HEK293 (cell line): ENCODE results near the gene SLC46A1.

Experiments
- KLF8 ChIP-seq: fragments of 450-650 bp; formaldehyde crosslinking; IDR thresholded peaks from 2 replicates; pipeline ENCODE4 v1.5.1; 2016; ENCODE audit warnings: missing biosample characterization, missing genetic modification characterization
- REPIN1 ChIP-seq: fragments of 450-650 bp; formaldehyde crosslinking; IDR thresholded peaks from 2 replicates; pipeline ENCODE4 v1.5.1; 2017; ENCODE audit warnings: missing biosample characterization, missing genetic modification characterization, low read depth
- SETDB1 ChIP-seq: IDR thresholded peaks from one replicate; pipeline ENCODE4 v1.6.1; 2017; ENCODE audit warnings: mild to moderate bottlenecking, low read length, moderate library complexity, mixed read lengths; ENCODE audit not compliant: insufficient read length
- YY1 ChIP-seq: fragments of 450-650 bp; formaldehyde crosslinking; IDR thresholded peaks from 2 replicates; pipeline ENCODE4 v1.5.1; 2018; ENCODE audit warnings: missing biosample characterization, missing genetic modification characterization
- ZNF121 ChIP-seq: fragments of 450-650 bp; formaldehyde crosslinking; IDR thresholded peaks from 2 replicates; pipeline ENCODE4 v1.5.1; 2016; ENCODE audit warnings: missing biosample characterization, missing genetic modification characterization
- ZNF530 ChIP-seq: fragments of 450-650 bp; formaldehyde crosslinking; IDR thresholded peaks from 2 replicates; pipeline ENCODE4 v1.5.1; 2016; ENCODE audit warnings: low read depth, missing biosample characterization, missing genetic modification characterization
- ZNF549 ChIP-seq: fragments of 450-650 bp; IDR thresholded peaks from 2 replicates; pipeline ENCODE4 v1.5.1; 2018; ENCODE audit warnings: missing biosample characterization, missing genetic modification characterization, mild to moderate bottlenecking, inconsistent platforms, moderate library complexity
- ZNF610 ChIP-seq: fragments of 450-650 bp; formaldehyde crosslinking; IDR thresholded peaks from 2 replicates; pipeline ENCODE4 v1.5.1; 2016; ENCODE audit warnings: missing biosample characterization, missing genetic modification characterization, borderline replicate concordance
- TF ChIP-seq, protein P1 (sequence below): fragments of 450-650 bp; formaldehyde crosslinking; IDR thresholded peaks from 2 replicates; pipeline ENCODE4 v1.5.1; 2016; ENCODE audit warnings: missing biosample characterization, missing genetic modification characterization
- TF ChIP-seq, protein P2 (sequence below): fragments of 450-650 bp; formaldehyde crosslinking; IDR thresholded peaks from 2 replicates; pipeline ENCODE4 v1.5.1; 2016; ENCODE audit warnings: missing biosample characterization, missing genetic modification characterization
- TF ChIP-seq, protein P3 (sequence below): fragments of 450-650 bp; formaldehyde crosslinking; IDR thresholded peaks from 2 replicates; pipeline ENCODE4 v1.5.1; 2016; ENCODE audit warnings: missing biosample characterization, missing genetic modification characterization
- TF ChIP-seq, protein P4 (sequence below): fragments of 450-650 bp; formaldehyde crosslinking; IDR thresholded peaks from 2 replicates; pipeline ENCODE4 v1.5.1; 2016; ENCODE audit warnings: missing biosample characterization, missing genetic modification characterization, low read depth

DNA sequence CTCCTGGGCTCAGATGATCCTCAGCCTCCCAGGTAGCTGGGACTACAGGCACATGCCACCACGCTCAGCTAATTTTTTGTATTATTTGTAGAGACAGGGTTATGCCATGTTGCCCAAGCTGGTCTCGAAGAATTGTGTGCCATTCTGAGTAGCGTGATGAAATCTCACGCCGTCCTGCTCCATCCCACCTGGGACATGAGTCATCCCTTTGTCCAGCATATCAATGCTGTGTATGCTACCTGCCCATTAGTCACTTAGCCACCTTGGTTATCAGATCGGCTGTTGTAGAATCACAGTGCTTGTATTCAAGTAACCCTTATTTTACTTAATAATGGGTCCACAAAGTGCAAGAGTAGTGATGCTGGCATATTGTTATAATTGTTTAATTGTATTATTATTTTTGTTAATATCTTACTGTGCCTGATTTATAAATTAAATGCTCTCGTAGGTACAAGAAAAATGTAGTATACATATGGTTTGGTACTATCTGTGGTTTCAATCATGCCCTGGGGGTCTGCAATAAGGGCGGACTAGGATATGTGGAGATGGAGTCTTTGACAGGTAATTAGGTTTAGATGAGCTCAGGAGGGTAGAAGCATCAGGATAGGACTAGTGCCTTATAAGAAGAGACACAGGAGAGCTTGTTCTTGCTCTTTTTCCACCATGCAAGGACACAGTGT lies 40.8 kb upstream of the SLC46A1 start:
- TF ChIP-seq, protein P1, sequence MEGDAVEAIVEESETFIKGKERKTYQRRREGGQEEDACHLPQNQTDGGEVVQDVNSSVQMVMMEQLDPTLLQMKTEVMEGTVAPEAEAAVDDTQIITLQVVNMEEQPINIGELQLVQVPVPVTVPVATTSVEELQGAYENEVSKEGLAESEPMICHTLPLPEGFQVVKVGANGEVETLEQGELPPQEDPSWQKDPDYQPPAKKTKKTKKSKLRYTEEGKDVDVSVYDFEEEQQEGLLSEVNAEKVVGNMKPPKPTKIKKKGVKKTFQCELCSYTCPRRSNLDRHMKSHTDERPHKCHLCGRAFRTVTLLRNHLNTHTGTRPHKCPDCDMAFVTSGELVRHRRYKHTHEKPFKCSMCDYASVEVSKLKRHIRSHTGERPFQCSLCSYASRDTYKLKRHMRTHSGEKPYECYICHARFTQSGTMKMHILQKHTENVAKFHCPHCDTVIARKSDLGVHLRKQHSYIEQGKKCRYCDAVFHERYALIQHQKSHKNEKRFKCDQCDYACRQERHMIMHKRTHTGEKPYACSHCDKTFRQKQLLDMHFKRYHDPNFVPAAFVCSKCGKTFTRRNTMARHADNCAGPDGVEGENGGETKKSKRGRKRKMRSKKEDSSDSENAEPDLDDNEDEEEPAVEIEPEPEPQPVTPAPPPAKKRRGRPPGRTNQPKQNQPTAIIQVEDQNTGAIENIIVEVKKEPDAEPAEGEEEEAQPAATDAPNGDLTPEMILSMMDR (tag by site-specific recombination), result no peak
- no peak for TF ChIP-seq ZNF121 (tag by site-specific recombination)
- TF ChIP-seq, protein P2, sequence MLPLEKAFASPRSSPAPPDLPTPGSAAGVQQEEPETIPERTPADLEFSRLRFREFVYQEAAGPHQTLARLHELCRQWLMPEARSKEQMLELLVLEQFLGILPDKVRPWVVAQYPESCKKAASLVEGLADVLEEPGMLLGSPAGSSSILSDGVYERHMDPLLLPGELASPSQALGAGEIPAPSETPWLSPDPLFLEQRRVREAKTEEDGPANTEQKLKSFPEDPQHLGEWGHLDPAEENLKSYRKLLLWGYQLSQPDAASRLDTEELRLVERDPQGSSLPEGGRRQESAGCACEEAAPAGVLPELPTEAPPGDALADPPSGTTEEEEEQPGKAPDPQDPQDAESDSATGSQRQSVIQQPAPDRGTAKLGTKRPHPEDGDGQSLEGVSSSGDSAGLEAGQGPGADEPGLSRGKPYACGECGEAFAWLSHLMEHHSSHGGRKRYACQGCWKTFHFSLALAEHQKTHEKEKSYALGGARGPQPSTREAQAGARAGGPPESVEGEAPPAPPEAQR (tag by site-specific recombination), result no peak
- TF ChIP-seq, protein P3, sequence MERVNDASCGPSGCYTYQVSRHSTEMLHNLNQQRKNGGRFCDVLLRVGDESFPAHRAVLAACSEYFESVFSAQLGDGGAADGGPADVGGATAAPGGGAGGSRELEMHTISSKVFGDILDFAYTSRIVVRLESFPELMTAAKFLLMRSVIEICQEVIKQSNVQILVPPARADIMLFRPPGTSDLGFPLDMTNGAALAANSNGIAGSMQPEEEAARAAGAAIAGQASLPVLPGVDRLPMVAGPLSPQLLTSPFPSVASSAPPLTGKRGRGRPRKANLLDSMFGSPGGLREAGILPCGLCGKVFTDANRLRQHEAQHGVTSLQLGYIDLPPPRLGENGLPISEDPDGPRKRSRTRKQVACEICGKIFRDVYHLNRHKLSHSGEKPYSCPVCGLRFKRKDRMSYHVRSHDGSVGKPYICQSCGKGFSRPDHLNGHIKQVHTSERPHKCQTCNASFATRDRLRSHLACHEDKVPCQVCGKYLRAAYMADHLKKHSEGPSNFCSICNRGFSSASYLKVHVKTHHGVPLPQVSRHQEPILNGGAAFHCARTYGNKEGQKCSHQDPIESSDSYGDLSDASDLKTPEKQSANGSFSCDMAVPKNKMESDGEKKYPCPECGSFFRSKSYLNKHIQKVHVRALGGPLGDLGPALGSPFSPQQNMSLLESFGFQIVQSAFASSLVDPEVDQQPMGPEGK (tag by site-specific recombination), result no peak
- TF ChIP-seq SETDB1, result no peak
- TF ChIP-seq REPIN1 (tag by site-specific recombination), result no peak
- TF ChIP-seq YY1 (tag by site-specific recombination), result no peak
- TF ChIP-seq, protein P4, sequence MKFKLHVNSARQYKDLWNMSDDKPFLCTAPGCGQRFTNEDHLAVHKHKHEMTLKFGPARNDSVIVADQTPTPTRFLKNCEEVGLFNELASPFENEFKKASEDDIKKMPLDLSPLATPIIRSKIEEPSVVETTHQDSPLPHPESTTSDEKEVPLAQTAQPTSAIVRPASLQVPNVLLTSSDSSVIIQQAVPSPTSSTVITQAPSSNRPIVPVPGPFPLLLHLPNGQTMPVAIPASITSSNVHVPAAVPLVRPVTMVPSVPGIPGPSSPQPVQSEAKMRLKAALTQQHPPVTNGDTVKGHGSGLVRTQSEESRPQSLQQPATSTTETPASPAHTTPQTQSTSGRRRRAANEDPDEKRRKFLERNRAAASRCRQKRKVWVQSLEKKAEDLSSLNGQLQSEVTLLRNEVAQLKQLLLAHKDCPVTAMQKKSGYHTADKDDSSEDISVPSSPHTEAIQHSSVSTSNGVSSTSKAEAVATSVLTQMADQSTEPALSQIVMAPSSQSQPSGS (tag by site-specific recombination), result no peak
- no peak for TF ChIP-seq ZNF549 (tag by site-specific recombination)
- no peak for TF ChIP-seq KLF8 (tag by site-specific recombination)
- TF ChIP-seq ZNF610 (tag by site-specific recombination), result no peak
- TF ChIP-seq ZNF530 (tag by site-specific recombination), result no peak
